IMR-90 (cell line): ENCODE data around the gene PPP1R9B.

Experiments used
- CTCF ChIP-seq: conservative IDR thresholded peaks from 2 replicates; pipeline ENCODE4 v1.5.1; 2012; ENCODE audit warnings: mild to moderate bottlenecking, low read depth, low read length, improper control_type of control experiment
- ELK1 ChIP-seq: fragments of 150-350 bp; IDR thresholded peaks from 2 replicates; pipeline ENCODE4 v1.6.1; 2016; ENCODE audit warnings: low read depth, mild to moderate bottlenecking, low read length, moderate library complexity, borderline replicate concordance

GRCh38 chr17:50141745-50142110 lies 8.7 kb downstream of the PPP1R9B start:
- TF ChIP-seq CTCF: no peak
- TF ChIP-seq ELK1: no peak
